Measurements from ENCODE around the gene ARFGAP1.

DNA sequence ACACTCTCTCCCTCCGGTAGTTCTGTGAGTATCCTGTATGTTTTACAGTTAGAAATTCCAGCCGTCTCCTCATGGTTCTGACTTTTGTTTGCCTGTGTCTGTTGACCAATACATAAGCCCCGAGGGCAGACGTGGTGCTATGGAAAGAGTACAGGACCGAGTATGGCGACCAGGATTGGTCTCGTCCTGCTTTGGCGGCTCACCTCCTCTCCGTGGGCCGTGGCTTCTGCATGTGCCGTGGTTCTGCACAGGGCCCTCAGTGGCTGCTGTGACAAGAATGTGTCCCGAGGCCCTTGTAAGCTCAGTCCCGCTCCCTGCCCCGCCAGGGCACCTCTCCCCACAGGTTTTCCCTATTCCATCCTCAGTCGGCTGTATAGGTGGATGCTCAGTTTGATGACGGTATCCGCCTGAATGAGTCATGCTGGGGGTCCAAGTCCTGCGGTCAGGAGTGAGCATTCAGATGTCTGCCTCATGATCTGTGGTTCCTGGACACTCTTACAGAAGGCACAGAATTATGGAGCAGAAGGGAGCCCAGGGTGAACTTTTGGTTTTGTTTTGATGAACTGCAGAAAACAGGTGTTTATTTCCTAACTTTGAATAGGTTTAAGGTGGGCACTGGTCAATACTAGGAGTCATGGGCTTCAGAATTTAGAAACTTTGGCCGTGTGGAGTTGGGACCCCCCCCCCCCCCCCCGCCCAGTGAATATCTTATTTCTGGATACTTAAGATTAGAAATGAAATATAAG lies 1.2 kb downstream of the ARFGAP1 start:
- TF ChIP-seq, protein P1, sequence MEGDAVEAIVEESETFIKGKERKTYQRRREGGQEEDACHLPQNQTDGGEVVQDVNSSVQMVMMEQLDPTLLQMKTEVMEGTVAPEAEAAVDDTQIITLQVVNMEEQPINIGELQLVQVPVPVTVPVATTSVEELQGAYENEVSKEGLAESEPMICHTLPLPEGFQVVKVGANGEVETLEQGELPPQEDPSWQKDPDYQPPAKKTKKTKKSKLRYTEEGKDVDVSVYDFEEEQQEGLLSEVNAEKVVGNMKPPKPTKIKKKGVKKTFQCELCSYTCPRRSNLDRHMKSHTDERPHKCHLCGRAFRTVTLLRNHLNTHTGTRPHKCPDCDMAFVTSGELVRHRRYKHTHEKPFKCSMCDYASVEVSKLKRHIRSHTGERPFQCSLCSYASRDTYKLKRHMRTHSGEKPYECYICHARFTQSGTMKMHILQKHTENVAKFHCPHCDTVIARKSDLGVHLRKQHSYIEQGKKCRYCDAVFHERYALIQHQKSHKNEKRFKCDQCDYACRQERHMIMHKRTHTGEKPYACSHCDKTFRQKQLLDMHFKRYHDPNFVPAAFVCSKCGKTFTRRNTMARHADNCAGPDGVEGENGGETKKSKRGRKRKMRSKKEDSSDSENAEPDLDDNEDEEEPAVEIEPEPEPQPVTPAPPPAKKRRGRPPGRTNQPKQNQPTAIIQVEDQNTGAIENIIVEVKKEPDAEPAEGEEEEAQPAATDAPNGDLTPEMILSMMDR (IDR thresholded peaks at IDR 0.05) = no peak
- TF ChIP-seq POLR2A (IDR thresholded peaks at IDR 0.05) = no peak

All from vagina (tissue), 2 donors.